Activated T-helper 1 cell treated with anti-CD3 and anti-CD28 coated beads, Interleukin-12 subunit alpha, Interleukin-12 subunit beta, Interleukin-2, Interleukin-4 antibody, amounts not matched to agents 30 ng/mL and 10 ng/mL and 1 ng/mL, durations not matched to agents 14 hours and 24 hours and 36 hours (primary cell): ENCODE data around the gene MT1E. TPM values are rescaled to one million over a fixed set of nuclear protein-coding genes. Genes with fewer than 3 reads are reported as not detected.

Experiments used
- total RNA-seq: library from RNA; stranded (reverse); gene quantifications from 2 replicates; pipeline ENCODE4 v1.2.3, GENCODE V29; 2022

The MT1E gene
- total RNA-seq, 1 donor from 2014 or later: 135 TPM

Other genes with a start within 250 kb of the MT1E start
- 57.2 and 64.3 TPM in 2 replicates for gene AMFR, start 200.2 kb upstream of the MT1E start, total RNA-seq
- gene NUDT21, start 174.4 kb upstream of the MT1E start, total RNA-seq: 271 and 313 TPM in 2 replicates
- 87.9 and 90.9 TPM in 2 replicates for gene OGFOD1, start 174.2 kb upstream of the MT1E start, total RNA-seq
- 7.4 and 12.3 TPM in 2 replicates for gene BBS2, start 105.8 kb upstream of the MT1E start, total RNA-seq
- gene MT4, start 60.7 kb upstream of the MT1E start, total RNA-seq: not detected in 2 replicates
- 1.9 and 2.7 TPM in 2 replicates for gene MT3, start 36.3 kb upstream of the MT1E start, total RNA-seq
- gene MT2A, start 17.2 kb upstream of the MT1E start, total RNA-seq: 348 and 365 TPM in 2 replicates
- not detected in 2 replicates for gene MT1M, start 6.9 kb downstream of the MT1E start, total RNA-seq
- 0.60 and 4.1 TPM in 2 replicates for gene MT1A, start 12.9 kb downstream of the MT1E start, total RNA-seq
- gene MT1B, start 26.1 kb downstream of the MT1E start, total RNA-seq: not detected in 2 replicates
- 4.3 and 5.2 TPM in 2 replicates for gene MT1F, start 32.2 kb downstream of the MT1E start, total RNA-seq
- gene MT1G, start 42.3 kb downstream of the MT1E start, total RNA-seq: 28.5 and 29.1 TPM in 2 replicates
- 1.4 TPM in 1 of 2 replicates, not detected in the other for gene MT1H, start 44.0 kb downstream of the MT1E start, total RNA-seq
- gene MT1X, start 56.7 kb downstream of the MT1E start, total RNA-seq: 60.7 and 70.4 TPM in 2 replicates
- 150 and 152 TPM in 2 replicates for gene NUP93, start 104.3 kb downstream of the MT1E start, total RNA-seq
- gene SLC12A3, start 239.4 kb downstream of the MT1E start, total RNA-seq: not detected in 2 replicates